ENCODE measurements around the gene DDX6. TPM values are rescaled to one million over a fixed set of nuclear protein-coding genes. Genes with fewer than 3 reads are reported as not detected.

Gene DDX6
- total RNA-seq, 1 experiment from 2014 or later = 229 TPM

- Histone ChIP-seq H3K4me3 (ENCODE audit: low read depth, low read length, poor library complexity, severe bottlenecking) (no peak overlapping the region), H3K4me1 (ENCODE audit: insufficient read depth, low read length, poor library complexity, severe bottlenecking) (peaks cover 14% of the 10 kb centered on the region), H3K27me3 (replicated peaks; ENCODE audit: insufficient read depth, low read depth, low read length, poor library complexity) (no peaks in the 10 kb centered on the region), H3K36me3 (ENCODE audit: insufficient read depth, low read length, poor library complexity, severe bottlenecking) (no peaks in the 10 kb centered on the region), H3K27ac (ENCODE audit: low read depth, low read length, poor library complexity, severe bottlenecking) (no peak overlapping the region), H3K9me3 (ENCODE audit: low read depth, low read length, poor library complexity, severe bottlenecking) (no peaks in the 10 kb centered on the region)
- DNase-seq (ENCODE audit: low spot score) = no peak
- CTCF ChIA-PET = no interaction called here
- intact Hi-C loops (cut with micrococcal nuclease; ENCODE audit: unreplicated experiment) = no loop called here
- POLR2A ChIA-PET (ENCODE audit: low non-redundant PET) = no interaction called here
- no TSS peak for BruUV-seq (replicated peaks)
- TF ChIP-seq EZH2 (IDR thresholded peaks at IDR 0.05; ENCODE audit: borderline replicate concordance, low read depth, low read length, poor library complexity, severe bottlenecking) = no peak
- TF ChIP-seq, protein P1, sequence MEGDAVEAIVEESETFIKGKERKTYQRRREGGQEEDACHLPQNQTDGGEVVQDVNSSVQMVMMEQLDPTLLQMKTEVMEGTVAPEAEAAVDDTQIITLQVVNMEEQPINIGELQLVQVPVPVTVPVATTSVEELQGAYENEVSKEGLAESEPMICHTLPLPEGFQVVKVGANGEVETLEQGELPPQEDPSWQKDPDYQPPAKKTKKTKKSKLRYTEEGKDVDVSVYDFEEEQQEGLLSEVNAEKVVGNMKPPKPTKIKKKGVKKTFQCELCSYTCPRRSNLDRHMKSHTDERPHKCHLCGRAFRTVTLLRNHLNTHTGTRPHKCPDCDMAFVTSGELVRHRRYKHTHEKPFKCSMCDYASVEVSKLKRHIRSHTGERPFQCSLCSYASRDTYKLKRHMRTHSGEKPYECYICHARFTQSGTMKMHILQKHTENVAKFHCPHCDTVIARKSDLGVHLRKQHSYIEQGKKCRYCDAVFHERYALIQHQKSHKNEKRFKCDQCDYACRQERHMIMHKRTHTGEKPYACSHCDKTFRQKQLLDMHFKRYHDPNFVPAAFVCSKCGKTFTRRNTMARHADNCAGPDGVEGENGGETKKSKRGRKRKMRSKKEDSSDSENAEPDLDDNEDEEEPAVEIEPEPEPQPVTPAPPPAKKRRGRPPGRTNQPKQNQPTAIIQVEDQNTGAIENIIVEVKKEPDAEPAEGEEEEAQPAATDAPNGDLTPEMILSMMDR (conservative IDR thresholded peaks at IDR 0.05; ENCODE audit: low read depth, low read length) = no peak
These were observed 48.7 kb downstream of the DDX6 start for GRCh38 chr11:118742304-118742703.

DNA sequence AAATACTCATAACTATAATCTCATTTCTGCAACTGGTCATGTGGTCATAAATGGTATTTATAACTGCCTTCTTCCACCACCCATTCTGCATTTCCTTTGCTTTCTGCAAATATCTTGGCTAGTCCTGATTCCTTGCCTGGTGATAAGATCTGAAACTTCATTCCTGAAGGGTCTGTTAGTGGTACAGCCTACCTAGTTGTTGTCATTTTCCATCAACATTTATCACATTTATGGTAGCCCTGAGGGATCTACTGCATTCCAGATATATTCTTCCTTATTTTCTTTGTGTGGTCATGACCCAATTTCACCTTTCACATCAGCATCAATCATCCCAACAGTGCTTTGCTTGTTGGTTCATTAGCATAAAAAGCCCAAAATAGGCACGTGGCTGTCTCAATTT, 50.1 kb downstream of the DDX6 start:
- BruUV-seq (replicated peaks) = no TSS peak
- POLR2A ChIA-PET (ENCODE audit: low non-redundant PET) = no interaction called here
- CTCF ChIA-PET = no interaction called here
- H3K27me3 ChIP-seq (replicated peaks; ENCODE audit: insufficient read depth, low read depth, low read length, poor library complexity) = no peaks in the 10 kb centered on the region
- no peak overlapping the region for H3K4me3 ChIP-seq (ENCODE audit: low read depth, low read length, poor library complexity, severe bottlenecking)
- DNase-seq (ENCODE audit: low spot score) = no peak
- H3K9me3 ChIP-seq (ENCODE audit: low read depth, low read length, poor library complexity, severe bottlenecking) = no peaks in the 10 kb centered on the region
- intact Hi-C loops (cut with micrococcal nuclease; ENCODE audit: unreplicated experiment) = no loop called here
- H3K4me1 ChIP-seq (ENCODE audit: insufficient read depth, low read length, poor library complexity, severe bottlenecking) = peaks cover 14% of the 10 kb centered on the region
- no peak overlapping the region for H3K27ac ChIP-seq (ENCODE audit: low read depth, low read length, poor library complexity, severe bottlenecking)
- TF ChIP-seq, protein P1 (conservative IDR thresholded peaks at IDR 0.05; ENCODE audit: low read depth, low read length) = no peak
- no peak for TF ChIP-seq EZH2 (IDR thresholded peaks at IDR 0.05; ENCODE audit: borderline replicate concordance, low read depth, low read length, poor library complexity, severe bottlenecking)
- no peaks in the 10 kb centered on the region for H3K36me3 ChIP-seq (ENCODE audit: insufficient read depth, low read length, poor library complexity, severe bottlenecking)

DNA sequence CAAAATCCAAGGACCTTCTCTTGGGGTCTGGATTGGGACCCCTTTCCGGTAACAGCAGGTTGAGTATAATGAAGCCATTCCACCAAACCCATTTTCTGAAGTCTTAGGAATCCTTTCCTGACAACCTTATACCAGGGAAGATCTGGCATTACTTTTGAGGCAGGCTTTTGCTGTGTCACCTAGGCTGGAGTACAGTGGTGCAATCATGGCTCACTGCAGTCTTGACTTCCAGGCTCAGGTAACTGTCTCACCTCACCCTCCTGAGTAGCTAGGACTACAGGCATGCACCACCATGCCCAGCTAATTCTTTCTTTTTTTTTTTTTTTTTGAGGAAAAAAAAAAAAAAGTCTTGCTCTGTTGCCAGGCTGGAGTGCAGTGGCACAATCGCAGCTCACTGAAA, 55.8 kb downstream of the DDX6 start:
- no peak for DNase-seq (ENCODE audit: low spot score)
- Histone ChIP-seq H3K4me3 (ENCODE audit: low read depth, low read length, poor library complexity, severe bottlenecking) (no peak overlapping the region), H3K27me3 (replicated peaks; ENCODE audit: insufficient read depth, low read depth, low read length, poor library complexity) (no peaks in the 10 kb centered on the region), H3K9me3 (ENCODE audit: low read depth, low read length, poor library complexity, severe bottlenecking) (no peaks in the 10 kb centered on the region), H3K27ac (ENCODE audit: low read depth, low read length, poor library complexity, severe bottlenecking) (no peak overlapping the region), H3K36me3 (ENCODE audit: insufficient read depth, low read length, poor library complexity, severe bottlenecking) (no peaks in the 10 kb centered on the region), H3K4me1 (ENCODE audit: insufficient read depth, low read length, poor library complexity, severe bottlenecking) (peaks cover 5% of the 10 kb centered on the region)
- POLR2A ChIA-PET (ENCODE audit: low non-redundant PET) = interaction anchor here (0.6 kb wide), 1 partner anchor 30 kb away, joined by 13 read pairs; no protein-coding TSS in a partner anchor
- intact Hi-C loops (cut with micrococcal nuclease; ENCODE audit: unreplicated experiment) = no loop called here
- no TSS peak for BruUV-seq (replicated peaks)
- CTCF ChIA-PET = interaction anchor here (0.6 kb wide), 1 partner anchor 432 kb away, joined by 10 read pairs; no protein-coding TSS in a partner anchor
- no peak for TF ChIP-seq EZH2 (IDR thresholded peaks at IDR 0.05; ENCODE audit: borderline replicate concordance, low read depth, low read length, poor library complexity, severe bottlenecking)
- TF ChIP-seq, protein P1 (conservative IDR thresholded peaks at IDR 0.05; ENCODE audit: low read depth, low read length) = no peak
